ENCODE results near the gene TMEM69. TPM values are rescaled to one million over a fixed set of nuclear protein-coding genes. Genes with fewer than 3 reads are reported as not detected.

TMEM69 gene
- polyA plus RNA-seq, 1 donor from 2014 or later = 28.6 TPM

GRCh38 chr1:45730075-45730779 is 42.2 kb downstream of the TMEM69 start:
- no peaks in the 10 kb centered on the region for H3K9me2 ChIP-seq (ENCODE audit: insufficient read depth, low read length)
- no peak overlapping the region for H3K27ac ChIP-seq (ENCODE audit: low read length)
- no peaks in the 10 kb centered on the region for H4K20me1 ChIP-seq (ENCODE audit: insufficient read depth)
- H3F3A ChIP-seq (ENCODE audit: insufficient read depth, low read length, poor library complexity, severe bottlenecking) = no peaks in the 10 kb centered on the region
- H3K27me3 ChIP-seq (ENCODE audit: insufficient read depth, low read depth, low read length) = no peaks in the 10 kb centered on the region
- H3K4me2 ChIP-seq (ENCODE audit: low read length) = no peak overlapping the region
- H3K9me3 ChIP-seq (ENCODE audit: low read length) = no peaks in the 10 kb centered on the region
- TF ChIP-seq MXI1 (conservative IDR thresholded peaks at IDR 0.05; ENCODE audit: poor library complexity, severe bottlenecking) = no peak
- TF ChIP-seq RAD21 (conservative IDR thresholded peaks at IDR 0.05) = no peak
- TF ChIP-seq REST (IDR thresholded peaks at IDR 0.05; ENCODE audit: borderline replicate concordance) = no peak
- no peak for TF ChIP-seq EZH2 (IDR thresholded peaks at IDR 0.05; ENCODE audit: borderline replicate concordance, insufficient read depth, low read length, poor library complexity, severe bottlenecking)
- no peak for TF ChIP-seq CTCF (IDR thresholded peaks at IDR 0.05; ENCODE audit: poor library complexity, severe bottlenecking)
- TF ChIP-seq EP300 (conservative IDR thresholded peaks at IDR 0.05; ENCODE audit: poor library complexity, severe bottlenecking) = no peak
- no peak for TF ChIP-seq TAF1 (IDR thresholded peaks at IDR 0.05; ENCODE audit: low read depth)
- no peak for TF ChIP-seq SMC3 (conservative IDR thresholded peaks at IDR 0.05; ENCODE audit: poor library complexity)
- no peak for TF ChIP-seq POLR2AphosphoS5 (IDR thresholded peaks at IDR 0.05)
- no peak overlapping the region for H3K4me3 ChIP-seq (ENCODE audit: low read length)
- H3K79me2 ChIP-seq (replicated peaks; ENCODE audit: insufficient read depth, low read length) = no peaks in the 10 kb centered on the region
- H3K9ac ChIP-seq (ENCODE audit: low read length) = no peak overlapping the region
- no peaks in the 10 kb centered on the region for H3K36me3 ChIP-seq (ENCODE audit: insufficient read depth, low read length)
- H2AFZ ChIP-seq (ENCODE audit: low read depth, low read length) = no peak overlapping the region

- Histone ChIP-seq H3K9ac (ENCODE audit: low read length) (no peak overlapping the region), H3K4me3 (ENCODE audit: low read length) (no peak overlapping the region), H4K20me1 (ENCODE audit: insufficient read depth) (no peaks in the 10 kb centered on the region), H3K9me3 (ENCODE audit: low read length) (no peaks in the 10 kb centered on the region), H3K27ac (ENCODE audit: low read length) (no peak overlapping the region), H3F3A (ENCODE audit: insufficient read depth, low read length, poor library complexity, severe bottlenecking) (no peaks in the 10 kb centered on the region), H3K27me3 (ENCODE audit: insufficient read depth, low read depth, low read length) (no peaks in the 10 kb centered on the region), H3K4me2 (ENCODE audit: low read length) (no peak overlapping the region), H3K79me2 (replicated peaks; ENCODE audit: insufficient read depth, low read length) (no peaks in the 10 kb centered on the region), H3K9me2 (ENCODE audit: insufficient read depth, low read length) (no peaks in the 10 kb centered on the region), H3K36me3 (ENCODE audit: insufficient read depth, low read length) (no peaks in the 10 kb centered on the region), H2AFZ (ENCODE audit: low read depth, low read length) (no peak overlapping the region)
- TF ChIP-seq MXI1 (conservative IDR thresholded peaks at IDR 0.05; ENCODE audit: poor library complexity, severe bottlenecking) = no peak
These were observed 42.9 kb downstream of the TMEM69 start for GRCh38 chr1:45730780-45731319.

Data from neural cell (in vitro differentiated cells).